ENCODE data around the gene RNF224. TPM values are rescaled to one million over a fixed set of nuclear protein-coding genes. Genes with fewer than 3 reads are reported as not detected.
A peak's percentile ranks its signal among the peaks of the same experiment; 100 is the strongest.
"Not testable (repeated sequence)": the region's sequence is repeated elsewhere in the genome, so short reads cannot be mapped to it uniquely, and the experiment has no call there.

Gene RNF224
- polyA plus RNA-seq, 1 experiment: not detected

- CTCF ChIA-PET: interaction anchor here (0.6 to 3.3 kb wide), 37 partner anchors 8 to 294 kb away, joined by 3 to 36 read pairs (median 4); partner anchors contain the start of genes CYSRT1, EXD3, RNF208 and RNF224
- TF ChIP-seq CTCF (IDR thresholded peaks at IDR 0.05; ENCODE audit: insufficient read depth, low read depth, low read length): no peak
- POLR2A ChIA-PET: no interaction called here
- Histone ChIP-seq H3K36me3 (ENCODE audit: control insufficient read depth, insufficient read depth, low read length) (no peaks in the 10 kb centered on the region; the same call in 1 of the 2 replicates), H3K27me3 (ENCODE audit: control insufficient read depth, insufficient read depth, low read length) (no peaks in the 10 kb centered on the region), H3K4me3 (ENCODE audit: low read depth, low read length) (no peak overlapping the region)
- DNase-seq (ENCODE audit: low read depth): no peak
These were observed 9.7 kb downstream of the RNF224 start for GRCh38 chr9:137236936-137237421.

- Histone ChIP-seq H3K27me3 (ENCODE audit: control insufficient read depth, insufficient read depth, low read length) (no peaks in the 10 kb centered on the region), H3K36me3 (ENCODE audit: control insufficient read depth, insufficient read depth, low read length) (peaks cover 6% of the 10 kb centered on the region), H3K4me3 (ENCODE audit: low read depth, low read length) (no peak overlapping the region)
- ChIA-PET CTCF (interaction anchor here (1.2 to 3.3 kb wide), 8 partner anchors 11 to 170 kb away, joined by 3 to 36 read pairs (median 9); partner anchors contain the start of genes CYSRT1, RNF208, RNF224 and STPG3), POLR2A (no interaction called here)
- TF ChIP-seq CTCF (IDR thresholded peaks at IDR 0.05; ENCODE audit: insufficient read depth, low read depth, low read length): no peak
- no peak for DNase-seq (ENCODE audit: low read depth)
These were observed 10.7 kb downstream of the RNF224 start for GRCh38 chr9:137237759-137238726.

GRCh38 chr9:137239541-137240200 lies 12.4 kb downstream of the RNF224 start:
- DNase-seq (ENCODE audit: low read depth); POLR2A ChIA-PET; H3K27me3 ChIP-seq (ENCODE audit: control insufficient read depth, insufficient read depth, low read length): not testable (repeated sequence)
- Histone ChIP-seq H3K4me3 (ENCODE audit: low read depth, low read length) (peak overlapping the region; percentile 56), H3K36me3 (ENCODE audit: control insufficient read depth, insufficient read depth, low read length) (peaks cover 11% of the 10 kb centered on the region)
- CTCF ChIA-PET: interaction anchor here (1.2 to 2.5 kb wide), 4 partner anchors 13 to 193 kb away, joined by 3 to 13 read pairs (median 5); partner anchors contain the start of genes NPDC1 and RNF224

- CTCF ChIA-PET: interaction anchor here (0.7 to 2.5 kb wide), 7 partner anchors 13 to 211 kb away, joined by 3 to 13 read pairs (median 4); partner anchors contain the start of genes NPDC1 and RNF224
- H3K27me3 ChIP-seq (ENCODE audit: control insufficient read depth, insufficient read depth, low read length): no peaks in the 10 kb centered on the region
- peaks cover 11% of the 10 kb centered on the region for H3K36me3 ChIP-seq (ENCODE audit: control insufficient read depth, insufficient read depth, low read length)
- DNase-seq (ENCODE audit: low read depth): no peak
- TF ChIP-seq CTCF (IDR thresholded peaks at IDR 0.05; ENCODE audit: insufficient read depth, low read depth, low read length): no peak
- POLR2A ChIA-PET: interaction anchor here (0.6 kb wide), 4 partner anchors 8 to 112 kb away, joined by 3 to 4 read pairs (median 3); no protein-coding TSS in a partner anchor
- H3K4me3 ChIP-seq (ENCODE audit: low read depth, low read length): peak overlapping the region; percentile 56
These were observed 13.1 kb downstream of the RNF224 start for GRCh38 chr9:137240318-137240840.

DNA sequence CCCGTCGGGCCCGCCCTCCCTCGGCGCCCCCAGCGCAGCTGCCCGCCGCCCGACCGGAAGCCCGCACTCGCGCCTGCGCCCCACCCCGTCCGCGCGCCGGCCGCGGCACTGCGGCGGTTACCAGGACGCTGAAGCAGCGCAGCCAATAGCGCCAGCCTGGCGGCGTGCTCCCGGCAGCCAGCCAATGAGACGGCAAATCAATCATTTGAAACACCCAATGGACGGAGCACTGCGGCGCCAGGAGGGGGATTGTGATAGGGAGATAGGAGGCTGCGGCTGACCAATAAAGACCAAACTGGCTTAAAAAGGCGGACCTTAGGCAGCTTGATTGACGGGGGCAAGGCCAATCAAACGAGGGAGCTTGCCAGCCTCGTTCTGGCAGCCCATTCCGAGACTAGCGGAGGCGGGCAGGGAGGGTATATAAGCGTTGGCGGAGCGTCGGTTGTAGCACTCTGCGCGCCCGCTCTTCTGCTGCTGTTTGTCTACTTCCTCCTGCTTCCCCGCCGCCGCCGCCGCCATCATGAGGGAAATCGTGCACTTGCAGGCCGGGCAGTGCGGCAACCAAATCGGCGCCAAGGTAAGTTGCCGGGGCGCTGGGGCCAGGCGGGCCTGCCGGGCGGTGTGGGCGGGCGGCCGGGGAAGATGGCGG lies 13.7 kb downstream of the RNF224 start, which contains the start of gene TUBB4B:
TUBB4B (plus strand) TSS at position 447 of the 649 bp plus-strand sequence; CDS start at position 521, 74 bp downstream.
- Histone ChIP-seq H3K36me3 (ENCODE audit: control insufficient read depth, insufficient read depth, low read length) (peaks cover 11% of the 10 kb centered on the region), H3K4me3 (ENCODE audit: low read depth, low read length) (peak within 1 kb of the TSS; percentile 97), H3K27me3 (ENCODE audit: control insufficient read depth, insufficient read depth, low read length) (no peaks in the 10 kb centered on the region)
- TF ChIP-seq CTCF (IDR thresholded peaks at IDR 0.05; ENCODE audit: insufficient read depth, low read depth, low read length): no peak
- peak; percentile 99 for DNase-seq (ENCODE audit: low read depth)
- ChIA-PET POLR2A (interaction anchor here (0.6 kb wide), 4 partner anchors 8 to 113 kb away, joined by 3 to 4 read pairs (median 3); no protein-coding TSS in a partner anchor), CTCF (interaction anchor here (0.7 to 2.5 kb wide), 7 partner anchors 13 to 212 kb away, joined by 3 to 13 read pairs (median 4); partner anchors contain the start of genes NPDC1 and RNF224)

Measured in BJ (cell line).